GM12878 (cell line): ENCODE results near the gene CMC1. TPM values are rescaled to one million over a fixed set of nuclear protein-coding genes. Genes with fewer than 3 reads are reported as not detected.

Source experiments
- ATAC-seq: fragments of 200-7000 bp; cut with Tn5 transposase; 3 replicates; pipeline ENCODE4 v1.9.1; 2020; ENCODE audit warnings: mild to moderate bottlenecking, moderate library complexity
- BruUV-seq: library from RNA; stranded (reverse); fragments of 400-500 nt; replicated peaks from 2 replicates; lab custom pipeline; 2021; lab: Mats Ljungman, UMichigan
- CTCF ChIA-PET: fragments of 300-600 bp; sonication (Branson Sonifier 250); formaldehyde crosslinking; extraction: SDS; loops from one replicate; lab custom pipeline; 2021; ENCODE audit warnings: inconsistent platforms; lab: Yijun Ruan, JAX
- POLR2A ChIA-PET: fragments of 350-600 bp; formaldehyde crosslinking; extraction: SDS; loops from one replicate; lab custom pipeline; 2021; ENCODE audit warnings: inconsistent platforms; lab: Charles Lee
- RAD21 ChIA-PET: fragments of 300-600 bp; sonication (Branson Sonifier 250); formaldehyde crosslinking; loops from one replicate; lab custom pipeline; 2023; ENCODE audit warnings: antibody characterized with exemption; ENCODE audit not compliant: unreplicated experiment; lab: Charles Lee
- SMC1A ChIA-PET: fragments of 300-600 bp; sonication (Branson Sonifier 250); formaldehyde crosslinking; loops from one replicate; lab custom pipeline; 2023; ENCODE audit not compliant: unreplicated experiment, uncharacterized antibody; lab: Charles Lee
- DNase-seq: peaks from one replicate; pipeline ENCODE4 v3.0.0-alpha.2; 2011; ENCODE audit warnings: low read depth, low spot score
- FAIRE-seq: peaks from 3 replicates; lab custom pipeline; 2011; peaks lifted over from hg19 to GRCh38; lab: Jason Lieb, UNC
- H2AFZ ChIP-seq: 2 replicates; pipeline ENCODE4 v1.6.0; 2011; ENCODE audit warnings: low read depth, low read length, control low read depth; ENCODE audit not compliant: control insufficient read depth
- H3K27ac ChIP-seq: 2 replicates; pipeline ENCODE4 v1.5.1; 2011; ENCODE audit warnings: control low read depth; ENCODE audit not compliant: control insufficient read depth, insufficient read depth
- H3K27me3 ChIP-seq, 2 experiments: replicated peaks in 1 of 2; 2 replicates each; pipeline versions ENCODE4 v1.6.0 to v1.6.1; 2011; ENCODE audit warnings: low read length in 1 of 2; ENCODE audit not compliant: control insufficient read depth in 2 of 2, insufficient read depth in 2 of 2
- H3K36me3 ChIP-seq, 2 experiments: 2 replicates each; pipeline ENCODE4 v1.5.1; 2011; ENCODE audit warnings: low read length in 1 of 2; ENCODE audit not compliant: control insufficient read depth in 2 of 2, insufficient read depth in 2 of 2
- H3K4me1 ChIP-seq: 2 replicates; pipeline ENCODE4 v1.6.1; 2011; ENCODE audit warnings: mild to moderate bottlenecking, low read length, moderate library complexity, mixed read lengths; ENCODE audit not compliant: control insufficient read depth, insufficient read depth
- H3K4me2 ChIP-seq: 2 replicates; pipeline ENCODE4 v1.6.0; 2011; ENCODE audit warnings: control low read depth; ENCODE audit not compliant: control insufficient read depth, insufficient read depth
- H3K4me3 ChIP-seq: fragments of 200-600 bp; sonication (generic); 2 replicates; pipeline ENCODE4 v1.5.1; 2016
- H3K79me2 ChIP-seq: 2 replicates; pipeline ENCODE4 v1.6.0; 2011; ENCODE audit warnings: low read length; ENCODE audit not compliant: control insufficient read depth, insufficient read depth
- H3K9ac ChIP-seq: 2 replicates; pipeline ENCODE4 v1.8.0; 2011; ENCODE audit warnings: low read length, control low read depth, mixed read lengths; ENCODE audit not compliant: control insufficient read depth, insufficient read depth
- H3K9me3 ChIP-seq: replicated peaks from 3 replicates; pipeline ENCODE4 v1.5.1; 2011; ENCODE audit warnings: mild to moderate bottlenecking, low read length; ENCODE audit not compliant: control insufficient read depth, insufficient read depth
- H4K20me1 ChIP-seq: 2 replicates; pipeline ENCODE4 v1.6.0; 2011; ENCODE audit not compliant: control insufficient read depth, insufficient read depth
- BCL11A ChIP-seq: IDR thresholded peaks from 2 replicates; pipeline ENCODE4 v1.6.1; 2011; ENCODE audit warnings: low read depth, low read length
- BRCA1 ChIP-seq: IDR thresholded peaks from 2 replicates; pipeline ENCODE4 v1.6.1; 2011; ENCODE audit warnings: low read depth, low read length, improper control_type of control experiment
- CBX5 ChIP-seq: sonication (generic); IDR thresholded peaks from 2 replicates; pipeline ENCODE4 v1.6.1; 2016; ENCODE audit warnings: low read depth, moderate library complexity, mild to moderate bottlenecking, inconsistent platforms
- CREB1 ChIP-seq: IDR thresholded peaks from 2 replicates; pipeline ENCODE4 v1.6.1; 2012; ENCODE audit warnings: low read depth, mild to moderate bottlenecking, inconsistent platforms
- CTCF ChIP-seq, 3 experiments: IDR thresholded peaks in 2 of 3; conservative IDR thresholded peaks in 1 of 3; 2 replicates each; pipeline ENCODE4 v1.5.1; 2011; ENCODE audit warnings: low read depth in 3 of 3, low read length in 3 of 3, mild to moderate bottlenecking in 3 of 3, control low read depth in 2 of 3, moderate library complexity in 2 of 3, inconsistent platforms in 1 of 3, mixed read lengths in 1 of 3; ENCODE audit not compliant: control insufficient read depth in 2 of 3, insufficient read depth in 1 of 3; ENCODE audit errors: extremely low read depth in 1 of 3
- HDAC2 ChIP-seq: fragments of 200-600 bp; sonication (generic); IDR thresholded peaks from 2 replicates; pipeline ENCODE4 v1.6.1; 2017
- JUNB ChIP-seq: IDR thresholded peaks from 2 replicates; pipeline ENCODE4 v1.6.1; 2016; ENCODE audit warnings: antibody characterized with exemption, mild to moderate bottlenecking
- NBN ChIP-seq: fragments of 450-650 bp; IDR thresholded peaks from 2 replicates; pipeline ENCODE4 v1.6.1; 2016
- PRDM15 ChIP-seq: fragments of 450-650 bp; formaldehyde crosslinking; IDR thresholded peaks from 2 replicates; pipeline ENCODE4 v1.4.0; 2020; ENCODE audit warnings: mild to moderate bottlenecking, moderate library complexity
- RCOR1 ChIP-seq: conservative IDR thresholded peaks from 2 replicates; pipeline ENCODE4 v1.6.1; 2012; ENCODE audit warnings: low read depth, low read length, improper control_type of control experiment
- RELB ChIP-seq: fragments of 450-650 bp; IDR thresholded peaks from 2 replicates; pipeline ENCODE4 v1.6.1; 2017; ENCODE audit warnings: low read depth, mild to moderate bottlenecking, moderate library complexity
- SUPT20H ChIP-seq: IDR thresholded peaks from 2 replicates; pipeline ENCODE4 v1.6.1; 2011; ENCODE audit warnings: low read depth, mild to moderate bottlenecking, low read length, moderate library complexity, borderline replicate concordance; ENCODE audit not compliant: control insufficient read depth
- ZBED1 ChIP-seq: IDR thresholded peaks from 2 replicates; pipeline ENCODE4 v1.6.1; 2016; ENCODE audit warnings: borderline replicate concordance
- ZNF217 ChIP-seq: fragments of 450-650 bp; IDR thresholded peaks from 2 replicates; pipeline ENCODE4 v1.6.1; 2017; ENCODE audit warnings: antibody characterized with exemption, mild to moderate bottlenecking
- ZNF274 ChIP-seq: IDR thresholded peaks from one replicate; pipeline ENCODE4 v1.8.0; 2011; ENCODE audit not compliant: insufficient read length, insufficient read depth
- ZNF622 ChIP-seq: fragments of 450-650 bp; IDR thresholded peaks from 2 replicates; pipeline ENCODE4 v1.6.1; 2017; ENCODE audit warnings: mild to moderate bottlenecking, inconsistent platforms
- WGBS: methylation state at CpG from one replicate; pipeline ENCODE4 v1.1.6; 2016; ENCODE audit warnings: low lambda C conversion rate; ENCODE audit not compliant: insufficient replicate concordance, insufficient coverage; ENCODE audit errors: missing lambda C conversion rate; 5-methylcytosine and 5-hydroxymethylcytosine counted together
- in situ Hi-C: fragments of 300-500 bp; cut with MboI; formaldehyde crosslinking; loops from 9 replicates; pipeline ENCODE4 v1.14.3; 2018; ENCODE audit warnings: mixed read lengths
- intact Hi-C: fragments of 100-400 bp; cut with micrococcal nuclease; formaldehyde crosslinking; loops from one replicate; pipeline ENCODE4 v1.14.2; 2022; ENCODE audit not compliant: unreplicated experiment
- polyA plus RNA-seq, 11 experiments: library from polyadenylated mRNA; depleted of rRNA in 4 of 11; unstranded in 6 of 11; stranded (reverse) in 5 of 11; fragments of >200 nt; fragmentation: Nextera tagmentation in 4 of 11; fragmentation: Illumina TruSeq in 1 of 11; extraction: Ambion mirVana in 4 of 11; extraction: Trizol in 1 of 11; gene quantifications; 1 replicate in 1 of 11; 2 replicates in 10 of 11; pipeline versions ENCODE4 v1.2.1 to v1.2.3, GENCODE V29; 2011 to 2016; ENCODE audit warnings: inconsistent platforms in 2 of 11, missing spikeins in 2 of 11, low read depth in 1 of 11
- total RNA-seq, 4 experiments: library from RNA; depleted of rRNA in 3 of 4; stranded (reverse); fragments of >200 nt in 3 of 4; fragmentation: Illumina TruSeq in 1 of 4; extraction: Trizol in 1 of 4; gene quantifications; 2 replicates each; pipeline versions ENCODE4 v1.2.1 to v1.2.3, GENCODE V29; 2013 to 2021

The CMC1 gene
- total and polyA plus RNA-seq, 10 of the 15 experiments (the other 5 are each of a cell fraction or from before 2014, with no cell fraction given): 12.3 to 118 (median 29.3) TPM

- no peak for TF ChIP-seq ZBED1
- TF ChIP-seq BCL11A: no peak
- TF ChIP-seq HDAC2: no peak
Observed at GRCh38 chr3:28300345-28300962, 59.0 kb downstream of the CMC1 start (continued).

GRCh38 chr3:28301688-28302087 is 60.3 kb downstream of the CMC1 start:
- no peak for DNase-seq
- in situ Hi-C loops (no loop called here), intact Hi-C loops (no loop called here)
- Histone ChIP-seq H3K79me2 (no peaks in the 10 kb centered on the region), H2AFZ (no peak overlapping the region), H3K36me3 (no peaks in the 10 kb centered on the region; a peak in 1 of 4 replicates), H3K9ac (no peak overlapping the region), H3K4me3 (no peak overlapping the region), H3K9me3 (no peaks in the 10 kb centered on the region), H3K4me1 (no peaks in the 10 kb centered on the region), H4K20me1 (no peaks in the 10 kb centered on the region), H3K27me3 (no peaks in the 10 kb centered on the region), H3K27ac (no peak overlapping the region), H3K4me2 (no peak overlapping the region)
- no peak for ATAC-seq
- ChIA-PET CTCF (no interaction called here), RAD21 (no interaction called here), POLR2A (no interaction called here), SMC1A (no interaction called here)
- no TSS peak for BruUV-seq
- FAIRE-seq: no peak
- WGBS: 90% methylated on average over 4 of the region's 4 CpGs
- TF ChIP-seq CTCF (IDR thresholded peaks at IDR 0.05 in 2 of 3, conservative IDR thresholded peaks at IDR 0.05 in 1 of 3; ENCODE audit: control insufficient read depth in 2 of 3, extremely low read depth in 1 of 3, insufficient read depth in 1 of 3, low read depth in 3 of 3, low read length in 3 of 3) (no peak), ZBED1 (no peak), RELB (no peak), CBX5 (no peak), RCOR1 (no peak), ZNF274 (no peak), ZNF622 (no peak), PRDM15 (no peak), BRCA1 (no peak), CREB1 (no peak), JUNB (no peak), NBN (no peak), SUPT20H (no peak), ZNF217 (no peak)
